ENCODE results near the gene BNIP5.

DNA sequence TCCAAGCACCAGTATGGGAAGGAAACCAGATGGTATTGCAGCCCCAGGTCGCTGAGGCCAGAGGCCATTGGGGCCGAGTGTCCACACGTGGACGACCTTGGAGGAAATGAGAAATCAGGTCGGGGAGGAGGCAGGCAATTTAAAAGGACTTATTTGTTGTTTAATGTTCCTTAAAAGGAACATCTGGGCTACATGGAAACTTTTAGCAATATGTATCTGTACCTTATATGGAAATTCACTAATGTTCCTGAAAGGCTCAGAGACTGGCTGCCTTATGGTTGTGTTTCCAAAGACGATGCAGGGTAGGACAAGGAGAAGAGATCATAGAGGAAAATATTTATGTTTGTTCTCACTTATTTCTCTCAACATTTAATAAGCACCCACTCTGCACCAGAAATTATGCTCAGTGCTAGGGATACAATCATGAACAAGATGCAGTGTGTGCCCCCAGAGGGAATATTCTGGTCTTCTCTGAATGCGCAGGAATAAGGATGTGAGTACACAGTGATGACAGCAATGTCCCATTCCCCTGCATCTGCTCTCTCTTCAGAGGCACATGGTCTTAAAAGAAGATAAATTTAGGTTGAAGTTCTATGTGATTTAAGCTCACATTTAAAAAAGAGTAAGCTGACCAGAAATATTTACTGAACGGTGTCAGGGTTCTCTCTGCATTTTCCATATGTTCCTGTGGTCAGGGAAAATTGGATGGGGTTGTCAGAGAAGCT, 3.4 kb downstream of the BNIP5 start:
- no peak for TF ChIP-seq POLR2AphosphoS5 (IDR thresholded peaks at IDR 0.05)
- no peak for TF ChIP-seq CTCF (IDR thresholded peaks at IDR 0.05)

Data from esophagus muscularis mucosa (tissue), 3 donors.